Motor neuron (in vitro differentiated cells): ENCODE results near the gene MRPS24. TPM values are rescaled to one million over a fixed set of nuclear protein-coding genes. Genes with fewer than 3 reads are reported as not detected.

Experiments
- ATAC-seq, 8 experiments: fragments of 200-7000 bp; cut with Tn5 transposase; replicated peaks in 6 of 8; 2 replicates each; pipeline ENCODE4 v1.8.0; 2021; ENCODE audit warnings: mild to moderate bottlenecking in 8 of 8, moderate library complexity in 8 of 8
- H3K27ac ChIP-seq, 2 donors: fragments of 250-450 bp; sonication (Bioruptor Pico); 2 replicates each; pipeline ENCODE4 v1.9.0; 2021; ENCODE audit warnings: antibody characterized with exemption in 2 of 2, mild to moderate bottlenecking in 2 of 2, moderate library complexity in 1 of 2
- H3K4me1 ChIP-seq, 2 donors: fragments of 250-450 bp; sonication (Bioruptor Pico); replicated peaks in 1 of 2; 2 replicates each; pipeline ENCODE4 v1.6.1; 2021; ENCODE audit warnings: antibody characterized with exemption in 2 of 2, mild to moderate bottlenecking in 2 of 2, moderate library complexity in 1 of 2
- H3K4me3 ChIP-seq, 5 donors: fragments of 250-450 bp; sonication (Bioruptor Pico); 2 replicates each; pipeline ENCODE4 v1.9.0; 2021; ENCODE audit warnings: antibody characterized with exemption in 5 of 5, mild to moderate bottlenecking in 5 of 5, moderate library complexity in 4 of 5
- WGBS, 10 experiments: fragments of 450-650 bp; shearing (Covaris generic); methylation state at CpG; one replicate each; pipeline ENCODE4 v1.0.0; 2022; 5-methylcytosine and 5-hydroxymethylcytosine counted together
- in situ Hi-C, 9 experiments: fragments of 400-800 bp; cut with MboI; loops; one replicate each; pipeline ENCODE4 v1.15.0; 2021; ENCODE audit warnings: low sequenced_read_pairs in 9 of 9, low pct_unique_long_range_greater_than_20kb in 2 of 9; ENCODE audit not compliant: unreplicated experiment in 9 of 9
- total RNA-seq, 8 experiments: library from RNA; unstranded; fragments of 300-600 nt; gene quantifications; 2 replicates each; pipeline versions ENCODE4 v1.2.3 to v1.2.4, GENCODE V29; 2022

The MRPS24 gene
- total RNA-seq, 8 experiments from 2014 or later = 123 to 213 (median 132) TPM

- in situ Hi-C loops = no loop called here
- WGBS, 10 experiments = 33 to 100% (median 100%) methylated on average over 1 to 3 of the region's 3 CpGs; no CpG with 5 or more reads in 5 of the 10 experiments
- Histone ChIP-seq H3K4me3 (no peak overlapping the region), H3K4me1 (peaks cover 11 to 14% of the 10 kb centered on the region in 2 donors), H3K27ac (no peak overlapping the region)
- ATAC-seq = no peak
Observed at GRCh38 chr7:43871064-43871463, 1.7 kb upstream of the MRPS24 start.

- H3K4me1 ChIP-seq = peaks cover 11 to 14% of the 10 kb centered on the region in 2 donors
- H3K27ac ChIP-seq = no peak overlapping the region
- WGBS, 10 experiments = 40 to 100% (median 92%) methylated on average over 1 to 4 of the region's 4 CpGs
- in situ Hi-C loops = no loop called here
- no peak overlapping the region for H3K4me3 ChIP-seq
- ATAC-seq = no peak
Observed at GRCh38 chr7:43870316-43870715, 999 bp upstream of the MRPS24 start.

- Histone ChIP-seq H3K27ac (peak overlapping the region; percentile 24 to 62), H3K4me1 (peaks cover 11 to 14% of the 10 kb centered on the region in 2 donors), H3K4me3 (peak overlapping the region; percentile 67 to 92 (median 82))
- peak in 7 of 8 experiments; percentile 2 to 42 (median 9) for ATAC-seq
- in situ Hi-C loops = no loop called here
- 3 to 90% (median 62%) methylated on average over 2 to 13 of the region's 13 CpGs for WGBS, 10 experiments
Observed at GRCh38 chr7:43869867-43870240, 537 bp upstream of the MRPS24 start.

GRCh38 chr7:43868681-43869005 is 674 bp downstream of the MRPS24 start:
- peak overlapping the region; percentile 67 to 92 (median 82) for H3K4me3 ChIP-seq
- 0% methylated on average over 1 to 5 of the region's 6 CpGs; no CpG with 5 or more reads in 4 of the 10 experiments for WGBS, 10 experiments
- H3K27ac ChIP-seq = peak overlapping the region in 1 of 2 donors; percentile 82
- in situ Hi-C loops = no loop called here
- ATAC-seq = no peak
- H3K4me1 ChIP-seq = peaks cover 11 to 14% of the 10 kb centered on the region in 2 donors

GRCh38 chr7:43868181-43868580 is 1.1 kb downstream of the MRPS24 start:
- peaks cover 11 to 14% of the 10 kb centered on the region in 2 donors for H3K4me1 ChIP-seq
- in situ Hi-C loops = no loop called here
- peak overlapping the region; percentile 67 to 92 (median 82) for H3K4me3 ChIP-seq
- WGBS, 10 experiments = 32 to 79% (median 70%) methylated on average over 3 to 7 of the region's 7 CpGs
- no peak for ATAC-seq
- H3K27ac ChIP-seq = no peak overlapping the region

GRCh38 chr7:43865277-43865676 is 4.0 kb downstream of the MRPS24 start:
- no peak overlapping the region for H3K4me3 ChIP-seq
- H3K4me1 ChIP-seq = peaks cover 4 to 8% of the 10 kb centered on the region in 2 donors
- in situ Hi-C loops = no loop called here
- ATAC-seq = no peak
- 83 to 100% (median 98%) methylated on average over 1 to 3 of the region's 3 CpGs; no CpG with 5 or more reads in 2 of the 10 experiments for WGBS, 10 experiments
- no peak overlapping the region for H3K27ac ChIP-seq

- Histone ChIP-seq H3K4me3 (no peak overlapping the region), H3K4me1 (peaks cover 0 to 5% of the 10 kb centered on the region in 2 donors), H3K27ac (no peak overlapping the region)
- in situ Hi-C loops = no loop called here
- WGBS, 10 experiments = 68 to 100% (median 88%) methylated on average over 1 to 8 of the region's 8 CpGs; no CpG with 5 or more reads in 1 of the 10 experiments
- no peak for ATAC-seq
Observed at GRCh38 chr7:43864126-43864525, 5.2 kb downstream of the MRPS24 start.

- Histone ChIP-seq H3K4me1 (no peaks in the 10 kb centered on the region), H3K27ac (no peak overlapping the region), H3K4me3 (no peak overlapping the region)
- WGBS, 10 experiments = 40 to 83% (median 67%) methylated on average over 1 of the region's 1 CpG; no CpG with 5 or more reads in 5 of the 10 experiments
- ATAC-seq = no peak
- in situ Hi-C loops = no loop called here
Observed at GRCh38 chr7:43856996-43857395, 12.3 kb downstream of the MRPS24 start.

GRCh38 chr7:43856316-43856715 is 13.0 kb downstream of the MRPS24 start:
- no peaks in the 10 kb centered on the region for H3K4me1 ChIP-seq
- in situ Hi-C loops = no loop called here
- H3K4me3 ChIP-seq = no peak overlapping the region
- WGBS, 10 experiments = 80 to 100% (median 95%) methylated on average over 1 to 4 of the region's 4 CpGs; no CpG with 5 or more reads in 2 of the 10 experiments
- H3K27ac ChIP-seq = no peak overlapping the region
- no peak for ATAC-seq

- Histone ChIP-seq H3K4me3 (no peak overlapping the region), H3K4me1 (no peaks in the 10 kb centered on the region), H3K27ac (no peak overlapping the region)
- in situ Hi-C loops = no loop called here
- no peak for ATAC-seq
Observed at GRCh38 chr7:43855176-43855575, 14.1 kb downstream of the MRPS24 start.

- ATAC-seq = peak in 2 of 8 experiments; percentile 80 to 82
- Histone ChIP-seq H3K4me1 (no peaks in the 10 kb centered on the region), H3K27ac (no peak overlapping the region), H3K4me3 (no peak overlapping the region)
- WGBS, 10 experiments = 14 to 86% (median 65%) methylated on average over 1 to 2 of the region's 2 CpGs; no CpG with 5 or more reads in 6 of the 10 experiments
- in situ Hi-C loops = no loop called here
Observed at GRCh38 chr7:43851805-43852204, 17.5 kb downstream of the MRPS24 start.

- WGBS, 10 experiments = 50 to 100% (median 87%) methylated on average over 1 to 5 of the region's 5 CpGs
- H3K4me1 ChIP-seq = no peaks in the 10 kb centered on the region
- no peak overlapping the region for H3K4me3 ChIP-seq
- no peak overlapping the region for H3K27ac ChIP-seq
- in situ Hi-C loops = no loop called here
- ATAC-seq = no peak
Observed at GRCh38 chr7:43850348-43851116, 18.8 kb downstream of the MRPS24 start.

GRCh38 chr7:43849047-43849446 is 20.3 kb downstream of the MRPS24 start:
- 25 to 100% (median 40%) methylated on average over 1 to 2 of the region's 2 CpGs; no CpG with 5 or more reads in 3 of the 10 experiments for WGBS, 10 experiments
- in situ Hi-C loops = loop anchor here in 5 of 9 experiments (25.0 kb wide), 3 partner anchors 262 to 1912 kb away; partner anchors contain the start of genes STK17A (in 4 of the 5), MRPL32 (in 1 of the 5) and PSMA2 (in 1 of the 5)
- Histone ChIP-seq H3K4me3 (no peak overlapping the region), H3K4me1 (no peaks in the 10 kb centered on the region), H3K27ac (no peak overlapping the region)
- peak in 2 of 8 experiments; percentile 43 to 59 for ATAC-seq
